MCF 10A (cell line): ENCODE data around the gene UFM1. TPM values are rescaled to one million over a fixed set of nuclear protein-coding genes. Genes with fewer than 3 reads are reported as not detected.

Experiments used
- BruUV-seq: library from RNA; stranded (reverse); fragments of 400-500 nt; replicated peaks from 2 replicates; lab custom pipeline; 2021; lab: Mats Ljungman, UMichigan
- CTCF ChIA-PET: fragments of 300-600 bp; sonication (Branson Sonifier 250); formaldehyde crosslinking; extraction: SDS; loops from one replicate; lab custom pipeline; 2021; ENCODE audit warnings: antibody characterized with exemption, inconsistent platforms; lab: Yijun Ruan, JAX
- POLR2A ChIA-PET: fragments of 300-600, 350-650 bp; sonication (Branson Sonifier 250); formaldehyde crosslinking; extraction: SDS; loops from one replicate; lab custom pipeline; 2020; ENCODE audit warnings: antibody characterized with exemption, inconsistent platforms; lab: Yijun Ruan, JAX
- DNase-seq: peaks from one replicate; pipeline ENCODE4 v3.0.0-alpha.2; 2018; ENCODE audit not compliant: unreplicated experiment
- H3K27ac Mint-ChIP-seq: one replicate; pipeline ENCODE4 v1.8.0; 2022; ENCODE audit warnings: mild to moderate bottlenecking, low read depth, mixed read lengths; ENCODE audit not compliant: unreplicated experiment
- H3K27me3 Mint-ChIP-seq: one replicate; pipeline ENCODE4 v1.8.0; 2022; ENCODE audit warnings: mixed read lengths; ENCODE audit not compliant: insufficient read depth, unreplicated experiment
- H3K36me3 Mint-ChIP-seq: one replicate; pipeline ENCODE4 v1.8.0; 2022; ENCODE audit warnings: mild to moderate bottlenecking, moderate library complexity, mixed read lengths; ENCODE audit not compliant: insufficient read depth, unreplicated experiment
- H3K4me1 Mint-ChIP-seq: one replicate; pipeline ENCODE4 v1.8.0; 2022; ENCODE audit warnings: mixed read lengths; ENCODE audit not compliant: insufficient read depth, unreplicated experiment
- H3K4me3 Mint-ChIP-seq: one replicate; pipeline ENCODE4 v1.8.0; 2022; ENCODE audit warnings: mild to moderate bottlenecking, moderate library complexity, mixed read lengths; ENCODE audit not compliant: unreplicated experiment
- H3K9me3 Mint-ChIP-seq: one replicate; pipeline ENCODE4 v1.8.0; 2022; ENCODE audit warnings: mixed read lengths; ENCODE audit not compliant: unreplicated experiment
- CTCF ChIP-seq: fragments of 200-600 bp; IDR thresholded peaks from one replicate; pipeline ENCODE4 v1.8.0; 2022; ENCODE audit warnings: antibody characterized with exemption, mild to moderate bottlenecking; ENCODE audit not compliant: unreplicated experiment
- intact Hi-C: fragments of 100-400 bp; cut with micrococcal nuclease; formaldehyde crosslinking; loops from 2 replicates; pipeline ENCODE4 v1.14.1; 2022
- total RNA-seq: library from RNA; stranded (reverse); gene quantifications from 2 replicates; pipeline ENCODE4 v1.2.3, GENCODE V29; 2022

UFM1 gene
- total RNA-seq, 1 experiment from 2014 or later: 129 TPM

DNA sequence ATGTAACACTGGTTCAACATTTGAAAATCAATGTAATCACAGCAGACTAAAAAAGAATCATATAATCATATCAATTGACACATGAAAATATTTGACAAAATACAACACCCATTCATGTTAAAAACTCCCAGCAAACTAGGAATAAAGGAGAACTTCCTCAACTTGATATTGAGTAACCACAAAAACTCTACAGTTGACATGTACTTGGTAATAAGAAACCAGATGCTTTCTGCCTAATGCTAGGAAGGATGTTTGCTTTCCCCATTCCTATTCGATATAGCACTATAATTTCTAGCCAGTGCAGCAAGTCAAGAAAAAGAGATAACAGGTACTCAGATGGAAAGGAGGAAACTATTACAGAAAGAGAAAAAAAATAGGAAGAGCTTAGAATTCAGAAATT is 26.9 kb downstream of the UFM1 start:
- no peak overlapping the region for H3K4me3 Mint-ChIP-seq
- H3K4me1 Mint-ChIP-seq: no peaks in the 10 kb centered on the region
- BruUV-seq: no TSS peak
- ChIA-PET POLR2A (interaction anchor here (1.0 kb wide), 1 partner anchor 34 kb away, joined by 4 read pairs; no protein-coding TSS in a partner anchor), CTCF (interaction anchor here (0.6 kb wide), 1 partner anchor 412 kb away, joined by 3 read pairs; no protein-coding TSS in a partner anchor)
- H3K27me3 Mint-ChIP-seq: no peaks in the 10 kb centered on the region
- DNase-seq: no peak
- no peak for TF ChIP-seq CTCF
- intact Hi-C loops: no loop called here
- H3K9me3 Mint-ChIP-seq: no peaks in the 10 kb centered on the region
- no peak overlapping the region for H3K27ac Mint-ChIP-seq
- H3K36me3 Mint-ChIP-seq: no peaks in the 10 kb centered on the region

GRCh38 chr13:38381890-38382289 is 32.2 kb downstream of the UFM1 start:
- ChIA-PET CTCF (interaction anchor here (0.7 kb wide), 1 partner anchor 438 kb away, joined by 3 read pairs; no protein-coding TSS in a partner anchor), POLR2A (interaction anchor here (0.7 to 1.4 kb wide), 2 partner anchors 12 to 32 kb away, joined by 3 to 4 read pairs; no protein-coding TSS in a partner anchor)
- no peaks in the 10 kb centered on the region for H3K27me3 Mint-ChIP-seq
- peak; percentile 21 for DNase-seq
- no peaks in the 10 kb centered on the region for H3K36me3 Mint-ChIP-seq
- intact Hi-C loops: no loop called here
- H3K27ac Mint-ChIP-seq: no peak overlapping the region
- no TSS peak for BruUV-seq
- no peaks in the 10 kb centered on the region for H3K9me3 Mint-ChIP-seq
- no peak for TF ChIP-seq CTCF
- no peak overlapping the region for H3K4me3 Mint-ChIP-seq
- H3K4me1 Mint-ChIP-seq: no peaks in the 10 kb centered on the region

- no peaks in the 10 kb centered on the region for H3K4me1 Mint-ChIP-seq
- CTCF ChIA-PET: no interaction called here
- no TSS peak for BruUV-seq
These were observed 33.3 kb downstream of the UFM1 start for GRCh38 chr13:38382946-38383345.

DNA sequence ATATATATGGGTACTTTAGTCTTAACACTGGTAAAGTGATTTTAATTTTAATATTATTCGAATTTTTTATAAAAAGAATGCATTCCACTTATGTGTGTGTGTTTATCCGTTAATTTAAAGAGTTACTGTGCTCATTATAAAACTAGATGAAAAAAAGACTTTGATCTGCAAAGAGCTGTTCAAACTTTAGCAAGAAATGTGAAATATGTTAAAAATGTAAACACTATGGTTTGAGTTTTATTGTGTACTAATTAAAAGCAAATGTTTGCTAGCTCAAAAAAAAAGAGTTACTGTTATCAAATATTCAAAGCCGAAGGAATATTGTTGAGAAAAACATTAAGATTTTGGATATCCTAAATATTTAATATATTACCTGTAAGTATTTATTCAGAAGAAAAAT is 34.5 kb downstream of the UFM1 start:
- POLR2A ChIA-PET: no interaction called here
- no TSS peak for BruUV-seq

More at GRCh38 chr13:38382946-38383345, 33.3 kb downstream of the UFM1 start:
- no peak for DNase-seq
- POLR2A ChIA-PET: no interaction called here
- H3K36me3 Mint-ChIP-seq: no peaks in the 10 kb centered on the region
- no peak for TF ChIP-seq CTCF
- no peak overlapping the region for H3K27ac Mint-ChIP-seq
- H3K9me3 Mint-ChIP-seq: no peaks in the 10 kb centered on the region
- no peak overlapping the region for H3K4me3 Mint-ChIP-seq
- no peaks in the 10 kb centered on the region for H3K27me3 Mint-ChIP-seq
- intact Hi-C loops: no loop called here

More for the DNA sequence above, 34.5 kb downstream of the UFM1 start:
- CTCF ChIA-PET: interaction anchor here (0.7 kb wide), 1 partner anchor 776 kb away, joined by 3 read pairs; no protein-coding TSS in a partner anchor
- TF ChIP-seq CTCF: no peak
- Mint-ChIP-seq H3K36me3 (no peaks in the 10 kb centered on the region), H3K4me3 (no peak overlapping the region), H3K9me3 (no peaks in the 10 kb centered on the region), H3K27me3 (no peaks in the 10 kb centered on the region), H3K27ac (no peak overlapping the region), H3K4me1 (no peaks in the 10 kb centered on the region)
- no peak for DNase-seq
- intact Hi-C loops: no loop called here
